Smooth muscle cell (in vitro differentiated cells): Measurements from ENCODE around the gene ARHGAP24. TPM values are rescaled to one million over a fixed set of nuclear protein-coding genes. Genes with fewer than 3 reads are reported as not detected.

Source experiments
- DNase-seq: peaks from one replicate; lab custom pipeline; 2025; ENCODE audit not compliant: unreplicated experiment; lab: John Stamatoyannopoulos, UW
- H2AFZ ChIP-seq: fragments of 200-600 bp; sonication (generic); 2 replicates; pipeline ENCODE4 v1.6.0; 2016; ENCODE audit warnings: antibody characterized with exemption, low read depth, mild to moderate bottlenecking
- H3F3A ChIP-seq: fragments of 200-600 bp; sonication (generic); 2 replicates; pipeline ENCODE4 v1.6.0; 2017; ENCODE audit warnings: antibody characterized with exemption, low read depth
- H3K27ac ChIP-seq: fragments of 200-600 bp; sonication (generic); 2 replicates; pipeline ENCODE4 v1.5.1; 2016; ENCODE audit warnings: low read depth, mild to moderate bottlenecking
- H3K27me3 ChIP-seq: fragments of 200-600 bp; sonication (generic); 2 replicates; pipeline ENCODE4 v1.6.1; 2016; ENCODE audit warnings: low read depth, mild to moderate bottlenecking
- H3K36me3 ChIP-seq: fragments of 200-600 bp; sonication (generic); 2 replicates; pipeline ENCODE4 v1.5.1; 2016; ENCODE audit warnings: low read depth
- H3K4me1 ChIP-seq: fragments of 200-600 bp; sonication (generic); 2 replicates; pipeline ENCODE4 v1.5.1; 2016; ENCODE audit warnings: low read depth
- H3K4me2 ChIP-seq: fragments of 200-600 bp; sonication (generic); 2 replicates; pipeline ENCODE4 v1.6.0; 2016; ENCODE audit warnings: mild to moderate bottlenecking
- H3K4me3 ChIP-seq: fragments of 200-600 bp; sonication (generic); 2 replicates; pipeline ENCODE4 v1.5.1; 2016; ENCODE audit warnings: mild to moderate bottlenecking
- H3K79me2 ChIP-seq: fragments of 200-600 bp; sonication (generic); 2 replicates; pipeline ENCODE4 v1.6.0; 2016; ENCODE audit warnings: low read depth, mild to moderate bottlenecking
- H3K9ac ChIP-seq: fragments of 200-600 bp; sonication (generic); 2 replicates; pipeline ENCODE4 v1.6.0; 2016; ENCODE audit warnings: low read depth
- H3K9me3 ChIP-seq: fragments of 200-600 bp; sonication (generic); replicated peaks from 2 replicates; pipeline ENCODE4 v1.5.1; 2016; ENCODE audit warnings: low read depth
- H4K20me1 ChIP-seq: fragments of 200-600 bp; sonication (generic); 2 replicates; pipeline ENCODE4 v1.6.0; 2016; ENCODE audit warnings: low read depth
- CTCF ChIP-seq: fragments of 200-600 bp; sonication (generic); IDR thresholded peaks from 2 replicates; pipeline ENCODE4 v1.5.1; 2017; ENCODE audit warnings: borderline replicate concordance, mild to moderate bottlenecking, antibody characterized with exemption; ENCODE audit not compliant: insufficient read depth, poor library complexity, severe bottlenecking
- WGBS: methylation state at CpG from one replicate; pipeline ENCODE4 v1.1.7; 2016; ENCODE audit warnings: low lambda C conversion rate; 5-methylcytosine and 5-hydroxymethylcytosine counted together
- polyA plus RNA-seq: library from polyadenylated mRNA; unstranded; fragments of >200 nt; fragmentation: Nextera tagmentation; extraction: Ambion mirVana; gene quantifications from 2 replicates; pipeline ENCODE4 v1.2.1, GENCODE V29; 2016
- total RNA-seq: library from RNA; depleted of rRNA; stranded (reverse); fragments of >200 nt; gene quantifications from 2 replicates; pipeline ENCODE4 v1.2.3, GENCODE V29; 2014

The ARHGAP24 gene
- total and polyA plus RNA-seq, 2 experiments from 2014 or later, result 4.9 to 18.2 TPM

DNA sequence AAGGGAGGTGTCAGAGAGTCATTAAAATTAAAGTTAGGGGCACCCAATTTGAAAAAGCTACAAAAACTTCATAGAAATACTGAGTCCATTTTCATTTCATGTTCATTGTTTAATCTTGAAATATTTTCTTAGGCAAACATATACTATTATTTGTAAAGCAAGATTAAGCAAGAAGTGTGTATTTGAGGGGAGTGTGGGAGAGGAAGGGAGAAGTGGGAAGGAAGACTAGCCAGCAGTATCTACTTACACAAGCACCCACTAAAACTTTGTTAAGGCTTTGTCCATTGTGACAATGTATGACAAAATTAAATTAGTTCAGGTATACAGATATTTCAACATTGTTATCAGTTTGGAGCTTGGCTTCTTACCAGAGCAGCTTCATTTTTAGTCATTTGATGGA is 222.9 kb downstream of the ARHGAP24 start:
- no peaks in the 10 kb centered on the region for H3K79me2 ChIP-seq
- DNase-seq, result no peak
- no peaks in the 10 kb centered on the region for H4K20me1 ChIP-seq
- no peak overlapping the region for H3K4me3 ChIP-seq
- H3F3A ChIP-seq, result no peaks in the 10 kb centered on the region
- H3K27ac ChIP-seq, result no peak overlapping the region
- H3K4me2 ChIP-seq, result no peak overlapping the region
- no peaks in the 10 kb centered on the region for H3K36me3 ChIP-seq
- H3K27me3 ChIP-seq, result no peaks in the 10 kb centered on the region
- TF ChIP-seq CTCF, result no peak
- H3K4me1 ChIP-seq, result no peaks in the 10 kb centered on the region
- H3K9me3 ChIP-seq, result no peaks in the 10 kb centered on the region
- no peak overlapping the region for H2AFZ ChIP-seq
- no peak overlapping the region for H3K9ac ChIP-seq

DNA sequence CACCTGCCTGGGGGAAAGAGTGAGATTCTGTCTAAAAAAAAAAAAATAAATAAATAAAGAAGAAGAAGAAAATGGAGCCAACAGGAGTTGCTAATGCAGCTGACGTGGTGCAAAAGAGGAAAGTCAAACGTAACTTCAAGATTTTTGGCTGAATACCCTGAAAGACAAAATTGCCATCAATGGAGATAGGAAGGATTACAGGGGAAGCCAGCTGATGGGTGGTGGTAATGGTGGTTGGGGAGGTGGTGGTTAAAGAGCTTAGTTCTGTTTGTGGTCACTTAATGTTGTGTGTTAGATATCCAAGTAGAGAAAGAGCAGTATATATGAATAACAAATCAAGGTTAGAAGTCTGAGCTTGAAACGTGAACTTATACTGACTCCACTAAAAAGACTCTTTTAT is 225.4 kb downstream of the ARHGAP24 start:
- no peak for DNase-seq
- H3K4me1 ChIP-seq, result no peaks in the 10 kb centered on the region
- no peak overlapping the region for H3K27ac ChIP-seq

DNA sequence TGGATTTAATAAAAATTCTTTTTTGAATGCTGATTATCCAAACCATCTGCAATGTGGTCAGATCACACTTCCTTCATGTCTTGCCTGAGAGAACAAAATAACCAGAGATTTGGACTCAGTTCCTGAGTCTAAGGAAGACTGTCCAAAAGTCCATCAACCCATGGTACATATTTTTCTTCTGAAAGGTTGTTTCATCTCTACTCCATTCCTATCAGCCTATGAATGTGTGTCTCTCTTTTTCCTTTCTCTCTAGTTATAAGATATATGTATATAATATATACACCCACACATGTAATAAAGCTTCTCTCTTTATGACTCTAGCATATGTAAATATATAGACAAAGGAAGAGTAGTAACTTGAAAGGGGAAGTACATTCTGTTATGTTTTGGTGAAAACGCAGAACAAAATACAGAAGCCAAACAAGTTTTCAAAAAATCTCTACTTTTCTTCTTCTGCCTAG is 226.9 kb downstream of the ARHGAP24 start:
- DNase-seq, result no peak
- H3K27me3 ChIP-seq, result no peaks in the 10 kb centered on the region
- H3K4me1 ChIP-seq, result no peaks in the 10 kb centered on the region
- no peak overlapping the region for H3K4me2 ChIP-seq
- H3K9ac ChIP-seq, result no peak overlapping the region
- H3K9me3 ChIP-seq, result no peaks in the 10 kb centered on the region
- no peaks in the 10 kb centered on the region for H3K36me3 ChIP-seq
- no peaks in the 10 kb centered on the region for H3F3A ChIP-seq
- H2AFZ ChIP-seq, result no peak overlapping the region
- H3K79me2 ChIP-seq, result no peaks in the 10 kb centered on the region
- WGBS, result 92% methylated on average over 1 of the region's 1 CpG
- no peak overlapping the region for H3K27ac ChIP-seq
- no peak for TF ChIP-seq CTCF
- H4K20me1 ChIP-seq, result no peaks in the 10 kb centered on the region
- H3K4me3 ChIP-seq, result no peak overlapping the region

More for the DNA sequence above, 225.4 kb downstream of the ARHGAP24 start:
- no peak overlapping the region for H2AFZ ChIP-seq
- H3K4me3 ChIP-seq, result no peak overlapping the region
- H3K27me3 ChIP-seq, result no peaks in the 10 kb centered on the region
- H4K20me1 ChIP-seq, result no peaks in the 10 kb centered on the region
- no peaks in the 10 kb centered on the region for H3K79me2 ChIP-seq
- H3K36me3 ChIP-seq, result no peaks in the 10 kb centered on the region
- H3K9me3 ChIP-seq, result no peaks in the 10 kb centered on the region
- no peak overlapping the region for H3K9ac ChIP-seq
- no peaks in the 10 kb centered on the region for H3F3A ChIP-seq
- WGBS, result 83% methylated on average over 3 of the region's 3 CpGs
- no peak for TF ChIP-seq CTCF
- H3K4me2 ChIP-seq, result no peak overlapping the region

- no peak overlapping the region for H3K27ac ChIP-seq
- no peak for DNase-seq
- no peak for TF ChIP-seq CTCF
- 69% methylated on average over 3 of the region's 3 CpGs for WGBS
- H2AFZ ChIP-seq, result no peak overlapping the region
- H3K79me2 ChIP-seq, result no peaks in the 10 kb centered on the region
- H3F3A ChIP-seq, result no peaks in the 10 kb centered on the region
- no peak overlapping the region for H3K4me3 ChIP-seq
- no peaks in the 10 kb centered on the region for H3K9me3 ChIP-seq
- no peaks in the 10 kb centered on the region for H4K20me1 ChIP-seq
- no peaks in the 10 kb centered on the region for H3K27me3 ChIP-seq
- H3K4me1 ChIP-seq, result no peaks in the 10 kb centered on the region
- H3K36me3 ChIP-seq, result no peaks in the 10 kb centered on the region
- no peak overlapping the region for H3K4me2 ChIP-seq
- H3K9ac ChIP-seq, result no peak overlapping the region
Measured at GRCh38 chr4:85703096-85703495, 228.1 kb downstream of the ARHGAP24 start.
